AG09319 (cell line): ENCODE measurements around the gene HNF1B.

Experiments
- DNase-seq: peaks from one replicate; pipeline ENCODE4 v3.0.0-alpha.2; 2010; ENCODE audit warnings: low read depth; ENCODE audit errors: extremely low read depth
- CTCF ChIP-seq: IDR thresholded peaks from 2 replicates; pipeline ENCODE4 v1.5.1; 2011; ENCODE audit warnings: low read depth, mild to moderate bottlenecking, inconsistent platforms, low read length, moderate library complexity

HNF1B gene

GRCh38 chr17:37659925-37660324 lies 84.9 kb downstream of the HNF1B start:
- no peak for TF ChIP-seq CTCF
- no peak for DNase-seq

GRCh38 chr17:37657202-37657601 lies 87.7 kb downstream of the HNF1B start:
- DNase-seq: no peak
- TF ChIP-seq CTCF: no peak

- TF ChIP-seq CTCF: no peak
- DNase-seq: no peak
Observed at GRCh38 chr17:37651849-37652248, 93.0 kb downstream of the HNF1B start.

GRCh38 chr17:37650419-37651003 lies 94.3 kb downstream of the HNF1B start:
- TF ChIP-seq CTCF: peak; percentile 55
- peak; percentile 22 for DNase-seq

- DNase-seq: peak; percentile 19
- no peak for TF ChIP-seq CTCF
Observed at GRCh38 chr17:37648555-37648954, 96.3 kb downstream of the HNF1B start.

GRCh38 chr17:37647856-37648255 lies 97.0 kb downstream of the HNF1B start:
- TF ChIP-seq CTCF: no peak
- no peak for DNase-seq

GRCh38 chr17:37643869-37644268 lies 101.0 kb downstream of the HNF1B start:
- no peak for DNase-seq

More at GRCh38 chr17:37643869-37644268, 101.0 kb downstream of the HNF1B start:
- TF ChIP-seq CTCF: no peak
